HUES6 (cell line): ENCODE measurements around the gene SMIM1.

ENCODE experiments used
- H3K27ac ChIP-seq: 2 replicates; pipeline ENCODE4 v1.7.0; 2013; ENCODE audit warnings: low read depth, mild to moderate bottlenecking, low read length, inconsistent platforms
- H3K27me3 ChIP-seq: 2 replicates; pipeline ENCODE4 v1.6.1; 2013; ENCODE audit warnings: low read length; ENCODE audit not compliant: control insufficient read depth, insufficient read depth
- H3K36me3 ChIP-seq: 2 replicates; pipeline ENCODE4 v1.6.1; 2013; ENCODE audit warnings: low read length; ENCODE audit not compliant: control insufficient read depth, insufficient read depth
- H3K4me1 ChIP-seq: 2 replicates; pipeline ENCODE4 v1.6.1; 2013; ENCODE audit warnings: low read length; ENCODE audit not compliant: control insufficient read depth, insufficient read depth
- H3K4me3 ChIP-seq: 2 replicates; pipeline ENCODE4 v1.5.1; 2013; ENCODE audit warnings: low read depth, low read length
- H3K9ac ChIP-seq: one replicate; pipeline ENCODE4 v1.6.1; 2013; ENCODE audit warnings: mild to moderate bottlenecking, low read length
- H3K9me3 ChIP-seq: 2 replicates; pipeline ENCODE4 v1.6.1; 2013; ENCODE audit warnings: low read depth, low read length; ENCODE audit not compliant: control insufficient read depth, insufficient read depth

SMIM1 gene

DNA sequence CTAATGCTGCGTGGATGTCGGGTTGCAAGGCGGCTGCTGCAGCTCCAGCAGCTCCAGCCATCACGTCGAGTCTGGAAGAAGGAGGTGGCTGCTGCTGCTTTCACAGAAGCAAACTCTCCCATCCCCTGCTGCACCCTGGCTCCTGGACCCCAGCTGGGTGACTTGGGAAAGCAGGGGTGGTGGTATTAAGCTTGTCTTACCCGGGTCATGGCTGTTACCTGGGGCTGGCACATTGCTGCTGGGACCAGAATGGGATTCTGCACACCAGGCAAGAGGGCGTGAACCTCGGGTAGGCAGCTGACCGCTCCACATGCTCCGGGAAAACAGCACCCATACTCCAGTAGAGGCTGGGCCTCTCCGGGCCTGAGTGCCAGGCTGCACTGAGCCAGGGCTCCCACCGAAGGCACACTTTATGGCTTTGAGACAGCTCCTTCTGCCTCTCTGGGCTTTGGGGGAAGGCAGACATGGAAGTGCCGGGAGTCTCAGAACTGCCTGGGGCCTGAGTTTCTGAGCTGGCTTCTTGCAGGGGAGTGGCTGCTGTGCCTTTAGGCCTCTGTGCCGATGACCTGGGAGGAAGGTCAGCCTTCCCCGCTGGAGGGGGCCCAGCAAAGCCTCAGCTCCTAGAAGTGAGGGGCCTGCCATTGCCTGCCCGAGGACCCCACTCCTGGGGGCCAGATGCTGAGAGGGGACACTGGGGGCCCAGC lies 1.2 kb downstream of the SMIM1 start:
- Histone ChIP-seq H3K4me3 (no peak overlapping the region), H3K27me3 (no peaks in the 10 kb centered on the region; the same call in 1 of the 2 replicates), H3K27ac (no peak overlapping the region), H3K4me1 (peaks cover 37% of the 10 kb centered on the region), H3K9ac (no peak overlapping the region), H3K9me3 (no peaks in the 10 kb centered on the region), H3K36me3 (peaks cover 8% of the 10 kb centered on the region; the same call in 1 of the 2 replicates)

DNA sequence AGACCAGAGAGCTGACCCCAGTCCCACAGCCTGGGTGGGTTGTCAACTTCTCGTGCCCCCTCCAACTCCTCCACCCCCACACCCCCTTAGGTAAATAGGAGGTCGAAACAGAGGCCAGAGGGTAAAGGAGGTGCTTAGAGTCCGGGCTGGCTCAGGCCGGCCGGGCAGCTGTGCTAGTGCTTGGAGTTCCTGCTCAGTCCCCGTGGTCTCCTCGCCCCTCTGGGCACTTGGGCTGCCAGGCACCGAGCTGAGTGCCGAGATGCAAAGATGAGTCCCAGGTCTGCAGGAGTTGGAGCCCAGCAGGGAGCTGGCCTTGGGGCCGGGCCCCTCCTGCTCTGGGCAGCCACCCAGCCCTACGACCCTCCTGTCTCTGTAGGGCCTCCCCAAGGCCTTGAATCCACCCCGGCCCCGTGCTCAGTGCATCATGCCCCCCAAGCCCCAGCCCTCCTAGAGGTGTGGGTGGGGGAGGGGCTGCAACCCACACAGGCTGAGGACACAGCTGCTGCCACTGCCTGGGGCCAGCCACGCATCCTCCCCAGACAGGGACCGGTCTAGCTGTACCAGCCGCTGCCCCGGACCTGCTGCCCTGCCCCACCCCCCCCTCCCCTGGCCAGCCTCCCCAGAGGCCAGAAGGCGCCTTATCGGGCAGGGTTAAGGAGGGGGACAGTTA lies 1.9 kb downstream of the SMIM1 start:
- Histone ChIP-seq H3K27me3 (no peaks in the 10 kb centered on the region; the same call in 1 of the 2 replicates), H3K4me3 (no peak overlapping the region), H3K4me1 (peaks cover 37% of the 10 kb centered on the region), H3K9me3 (no peaks in the 10 kb centered on the region), H3K9ac (no peak overlapping the region), H3K36me3 (peaks cover 14% of the 10 kb centered on the region), H3K27ac (no peak overlapping the region)

GRCh38 chr1:3774946-3775489 lies 2.5 kb downstream of the SMIM1 start:
- Histone ChIP-seq H3K27me3 (no peaks in the 10 kb centered on the region; the same call in 1 of the 2 replicates), H3K9ac (no peak overlapping the region), H3K36me3 (peaks cover 20% of the 10 kb centered on the region), H3K4me3 (no peak overlapping the region), H3K4me1 (peaks cover 37% of the 10 kb centered on the region), H3K9me3 (no peaks in the 10 kb centered on the region), H3K27ac (no peak overlapping the region)

GRCh38 chr1:3775490-3776230 lies 3.1 kb downstream of the SMIM1 start:
- Histone ChIP-seq H3K4me3 (no peak overlapping the region), H3K4me1 (peaks cover 37% of the 10 kb centered on the region), H3K27ac (no peak overlapping the region), H3K9ac (no peak overlapping the region), H3K27me3 (no peaks in the 10 kb centered on the region; the same call in 1 of the 2 replicates), H3K9me3 (no peaks in the 10 kb centered on the region), H3K36me3 (peaks cover 27% of the 10 kb centered on the region)

DNA sequence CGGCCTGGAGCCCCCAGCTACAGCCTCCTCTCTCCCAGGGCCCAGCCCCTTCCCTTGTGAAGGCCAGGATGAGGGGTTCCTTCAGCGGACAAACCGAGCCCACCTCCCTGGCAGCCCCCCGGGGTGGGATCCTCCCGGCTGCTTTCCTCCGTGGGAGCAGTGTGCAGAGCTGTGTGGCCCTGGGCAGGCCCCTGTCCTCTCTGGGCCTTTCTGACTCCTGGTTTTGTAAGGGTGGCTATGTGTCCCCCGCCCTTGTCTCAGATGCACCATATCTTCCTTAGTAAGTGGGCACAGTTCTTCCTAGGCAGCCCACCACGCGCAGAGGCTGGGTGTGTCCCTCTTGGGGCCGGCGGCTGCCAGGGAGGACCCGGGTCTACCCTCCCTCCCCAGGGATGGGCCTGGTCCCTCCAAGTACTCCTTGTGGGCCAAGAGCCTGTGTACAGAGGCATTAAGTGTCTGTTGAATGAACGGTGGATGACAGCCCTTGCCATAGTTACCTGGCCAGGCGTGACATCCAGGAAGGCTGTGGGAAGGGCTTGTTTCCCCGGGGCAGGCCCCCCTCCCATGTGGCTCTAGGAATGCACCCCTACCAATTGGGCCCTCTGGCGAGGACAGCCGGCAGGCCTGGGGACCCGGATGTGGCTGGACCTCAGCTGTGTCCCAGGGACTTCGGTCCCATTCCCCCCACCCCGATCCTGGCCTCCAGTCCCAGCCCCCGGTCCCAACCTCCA lies 3.8 kb downstream of the SMIM1 start:
- peaks cover 33% of the 10 kb centered on the region for H3K4me1 ChIP-seq
- no peaks in the 10 kb centered on the region for H3K9me3 ChIP-seq
- no peak overlapping the region for H3K4me3 ChIP-seq
- no peak overlapping the region for H3K27ac ChIP-seq
- no peaks in the 10 kb centered on the region; the same call in 1 of the 2 replicates for H3K27me3 ChIP-seq
- peaks cover 34% of the 10 kb centered on the region for H3K36me3 ChIP-seq
- H3K9ac ChIP-seq, result no peak overlapping the region

DNA sequence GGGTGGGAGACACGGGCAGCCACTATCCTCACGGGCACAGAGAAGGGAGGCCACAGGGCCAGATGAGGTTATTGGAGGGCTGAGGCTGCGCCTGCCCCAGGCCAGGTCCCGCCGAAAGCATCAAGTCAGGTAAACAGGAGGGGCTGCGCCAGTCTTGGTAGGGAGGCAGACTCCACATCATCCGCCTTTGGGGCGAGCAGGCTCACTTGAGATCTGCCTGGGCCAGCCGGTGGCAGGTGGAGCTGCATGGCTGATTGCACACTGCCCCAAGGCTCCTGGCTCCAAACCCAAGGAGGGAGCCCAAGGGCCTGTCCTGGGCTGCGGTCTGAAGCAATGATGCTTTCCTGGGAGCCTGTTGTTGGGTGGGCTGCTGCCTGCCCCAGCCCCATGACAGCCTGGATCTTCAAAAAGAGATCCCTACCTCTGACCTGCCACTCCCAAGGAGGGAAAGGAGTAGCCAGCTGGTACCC lies 4.6 kb downstream of the SMIM1 start:
- Histone ChIP-seq H3K36me3 (peaks cover 41% of the 10 kb centered on the region), H3K9me3 (no peaks in the 10 kb centered on the region), H3K27me3 (no peaks in the 10 kb centered on the region; the same call in 1 of the 2 replicates), H3K9ac (no peak overlapping the region), H3K4me3 (no peak overlapping the region), H3K4me1 (peaks cover 30% of the 10 kb centered on the region), H3K27ac (no peak overlapping the region)

GRCh38 chr1:3777647-3778589 lies 5.4 kb downstream of the SMIM1 start:
- Histone ChIP-seq H3K4me1 (peaks cover 29% of the 10 kb centered on the region), H3K27ac (no peak overlapping the region), H3K36me3 (peaks cover 49% of the 10 kb centered on the region), H3K4me3 (no peak overlapping the region), H3K9me3 (no peaks in the 10 kb centered on the region), H3K27me3 (no peaks in the 10 kb centered on the region; the same call in 1 of the 2 replicates), H3K9ac (no peak overlapping the region)

DNA sequence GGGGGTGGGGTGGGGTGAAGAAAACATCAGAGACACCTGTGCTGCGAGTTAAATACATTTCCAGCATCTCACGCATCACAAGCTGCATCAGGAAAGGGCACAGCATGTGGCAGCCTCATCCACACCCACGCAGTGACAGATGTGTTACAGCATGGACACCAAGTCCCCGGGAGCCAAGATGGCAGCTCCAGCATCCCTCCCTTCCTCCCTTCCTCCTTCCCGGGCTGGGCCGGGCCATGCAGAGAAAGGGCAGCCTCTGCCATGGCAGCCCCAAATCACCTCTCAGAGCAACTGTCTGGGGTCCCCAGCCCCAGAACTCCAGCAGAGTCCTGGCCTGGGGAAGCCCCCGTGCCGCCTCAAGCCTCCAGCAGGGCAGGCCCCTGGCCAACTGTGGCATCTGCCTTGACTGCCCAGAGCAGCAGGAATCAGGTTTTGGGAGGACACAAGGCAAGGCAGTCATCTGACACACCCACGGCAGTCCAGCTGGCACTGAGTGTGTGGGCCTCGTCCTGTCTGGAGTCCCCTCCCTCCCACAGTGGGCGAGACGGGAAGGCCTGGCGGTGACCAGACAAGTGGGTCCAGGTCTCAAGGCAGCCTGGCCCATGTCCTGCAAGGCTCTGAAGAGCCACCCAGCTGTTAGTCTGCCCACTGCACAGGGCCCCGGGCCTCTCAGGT lies 6.2 kb downstream of the SMIM1 start:
- Histone ChIP-seq H3K4me3 (no peak overlapping the region), H3K27me3 (no peaks in the 10 kb centered on the region), H3K4me1 (peaks cover 21% of the 10 kb centered on the region), H3K9ac (no peak overlapping the region), H3K9me3 (no peaks in the 10 kb centered on the region), H3K27ac (no peak overlapping the region), H3K36me3 (peaks cover 56% of the 10 kb centered on the region)

DNA sequence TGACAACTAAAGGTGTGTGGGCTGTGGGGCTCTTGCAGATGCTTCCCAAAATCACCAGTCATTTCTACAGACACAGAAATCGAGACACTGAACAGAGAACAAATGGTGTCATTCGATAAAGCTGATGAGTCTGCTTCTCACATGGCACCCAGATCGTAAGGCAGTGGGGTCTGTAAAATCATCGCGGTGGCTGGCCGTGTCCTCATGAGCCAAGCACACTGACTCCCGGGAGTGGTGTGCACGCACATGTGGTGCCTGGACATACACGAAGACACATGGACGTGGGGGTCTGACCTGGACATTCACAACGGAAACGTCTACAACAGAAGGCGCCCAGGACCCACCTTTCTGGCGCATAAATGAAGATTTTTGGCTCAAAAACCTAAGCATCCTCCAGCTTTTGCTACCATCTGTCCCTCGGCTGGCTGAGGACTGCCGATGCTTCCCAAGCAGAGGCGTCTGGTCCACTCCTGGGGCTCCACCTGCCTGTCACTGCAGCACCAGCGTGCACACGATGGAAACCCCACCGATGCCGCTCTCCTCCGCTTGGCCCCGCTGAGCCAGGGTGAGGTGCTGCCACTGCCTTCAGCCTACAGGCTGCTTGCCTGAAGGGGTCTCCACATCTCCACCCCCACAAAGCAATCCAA lies 6.8 kb downstream of the SMIM1 start:
- H3K4me1 ChIP-seq, result peaks cover 17% of the 10 kb centered on the region
- no peak overlapping the region for H3K4me3 ChIP-seq
- no peak overlapping the region for H3K9ac ChIP-seq
- H3K36me3 ChIP-seq, result peaks cover 62% of the 10 kb centered on the region
- H3K27ac ChIP-seq, result no peak overlapping the region
- H3K27me3 ChIP-seq, result no peaks in the 10 kb centered on the region
- H3K9me3 ChIP-seq, result no peaks in the 10 kb centered on the region
